A172 (cell line): ENCODE data around the gene FKBP1C. TPM values are rescaled to one million over a fixed set of nuclear protein-coding genes. Genes with fewer than 3 reads are reported as not detected.

Source experiments
- DNase-seq: peaks from one replicate; pipeline ENCODE4 v3.0.0-alpha.2; 2015; ENCODE audit warnings: low spot score
- total RNA-seq: library from RNA; depleted of rRNA; stranded (reverse); fragments of >200 nt; shearing (Covaris generic); gene quantifications from 2 replicates; pipeline ENCODE4 v1.2.3, GENCODE V29; 2014; rRNA removed

Gene FKBP1C
- total RNA-seq, 1 experiment from 2014 or later: 0.41 TPM

DNA sequence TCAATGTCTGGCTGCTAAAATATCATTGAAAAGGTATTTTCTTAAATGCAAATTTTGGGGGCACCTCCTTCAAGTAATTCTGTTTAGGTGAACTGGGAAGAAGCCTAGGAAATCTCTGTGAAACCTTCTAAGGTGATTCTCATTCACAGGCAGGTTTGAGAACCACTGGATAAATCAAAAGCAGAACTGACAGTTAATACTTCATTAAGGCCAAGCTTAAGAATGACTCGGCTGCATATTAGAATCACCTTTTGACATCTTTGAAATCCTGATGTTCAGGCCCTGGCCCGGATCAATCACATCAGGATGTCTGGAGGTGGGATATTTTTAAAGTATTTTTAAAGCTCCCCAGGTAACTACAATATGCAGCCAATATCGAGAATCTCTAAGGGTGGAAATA is 50.6 kb downstream of the FKBP1C start:
- no peak for DNase-seq

Other genes starting within 250 kb of the FKBP1C start
- gene LGSN, start 108.5 kb downstream of the FKBP1C start, total RNA-seq: not detected in 2 replicates